ENCODE results near the gene CTTNBP2. TPM values are rescaled to one million over a fixed set of nuclear protein-coding genes. Genes with fewer than 3 reads are reported as not detected.
A peak's percentile ranks its signal among the peaks of the same experiment; 100 is the strongest.

Gene CTTNBP2
- total and polyA plus RNA-seq, 10 of the 15 experiments (the other 5 are each of a cell fraction or from before 2014, with no cell fraction given): 0.04 to 0.43 TPM; not detected in 8

GRCh38 chr7:117780832-117781231 lies 92.4 kb downstream of the CTTNBP2 start (continued):
- TF ChIP-seq ZBED1 (IDR thresholded peaks at IDR 0.05; ENCODE audit: borderline replicate concordance) (no peak), TBL1XR1 (IDR thresholded peaks at IDR 0.05; ENCODE audit: low read depth, low read length) (peak; percentile 53; the same call in 1 of the 2 replicates), NFYB (IDR thresholded peaks at IDR 0.05; ENCODE audit: insufficient read depth, low read depth, low read length) (no peak), ZNF207 (IDR thresholded peaks at IDR 0.05; ENCODE audit: borderline replicate concordance) (no peak), CBX5 (IDR thresholded peaks at IDR 0.05; ENCODE audit: low read depth) (peak; percentile 58; the same call in 1 of the 2 replicates), HCFC1 (IDR thresholded peaks at IDR 0.05; ENCODE audit: low read length) (no peak), YBX1 (IDR thresholded peaks at IDR 0.05) (no peak), ZNF622 (IDR thresholded peaks at IDR 0.05) (no peak), SREBF2 (IDR thresholded peaks at IDR 0.05; ENCODE audit: low read length) (no peak), NR2C1 (IDR thresholded peaks at IDR 0.05) (no peak), KLF5 (IDR thresholded peaks at IDR 0.05; ENCODE audit: partially characterized antibody) (no peak), IKZF2 (IDR thresholded peaks at IDR 0.05) (peak; percentile 69 to 71; a peak in 3 of 4 replicates), EGR1 (IDR thresholded peaks at IDR 0.05; ENCODE audit: borderline replicate concordance in 1 of 2, low read depth in 2 of 2, low read length in 2 of 2) (no peak), MXI1 (IDR thresholded peaks at IDR 0.05; ENCODE audit: low read depth, low read length) (peak; percentile 79; the same call in 1 of the 2 replicates), IRF4 (IDR thresholded peaks at IDR 0.05; ENCODE audit: low read depth, low read length) (peak; percentile 83; the same call in 1 of the 2 replicates), ESRRA (IDR thresholded peaks at IDR 0.05; ENCODE audit: low read length) (no peak), SUPT20H (IDR thresholded peaks at IDR 0.05; ENCODE audit: borderline replicate concordance, control insufficient read depth, low read depth, low read length) (no peak), NR2F1 (conservative IDR thresholded peaks at IDR 0.05) (no peak), BACH1 (IDR thresholded peaks at IDR 0.05; ENCODE audit: borderline replicate concordance) (peak; percentile 53; the same call in 1 of the 2 replicates), HDAC6 (IDR thresholded peaks at IDR 0.05; ENCODE audit: unreplicated experiment) (no peak), SP1 (IDR thresholded peaks at IDR 0.05; ENCODE audit: low read depth, low read length) (no peak), SMAD5 (IDR thresholded peaks at IDR 0.05; ENCODE audit: low read depth) (no peak), TCF7 (IDR thresholded peaks at IDR 0.05; ENCODE audit: borderline replicate concordance) (no peak), DPF2 (IDR thresholded peaks at IDR 0.05) (peak; percentile 75)
- TF ChIP-seq, protein P1, sequence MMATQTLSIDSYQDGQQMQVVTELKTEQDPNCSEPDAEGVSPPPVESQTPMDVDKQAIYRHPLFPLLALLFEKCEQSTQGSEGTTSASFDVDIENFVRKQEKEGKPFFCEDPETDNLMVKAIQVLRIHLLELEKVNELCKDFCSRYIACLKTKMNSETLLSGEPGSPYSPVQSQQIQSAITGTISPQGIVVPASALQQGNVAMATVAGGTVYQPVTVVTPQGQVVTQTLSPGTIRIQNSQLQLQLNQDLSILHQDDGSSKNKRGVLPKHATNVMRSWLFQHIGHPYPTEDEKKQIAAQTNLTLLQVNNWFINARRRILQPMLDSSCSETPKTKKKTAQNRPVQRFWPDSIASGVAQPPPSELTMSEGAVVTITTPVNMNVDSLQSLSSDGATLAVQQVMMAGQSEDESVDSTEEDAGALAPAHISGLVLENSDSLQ (IDR thresholded peaks at IDR 0.05): no peak
- TF ChIP-seq, protein P2, sequence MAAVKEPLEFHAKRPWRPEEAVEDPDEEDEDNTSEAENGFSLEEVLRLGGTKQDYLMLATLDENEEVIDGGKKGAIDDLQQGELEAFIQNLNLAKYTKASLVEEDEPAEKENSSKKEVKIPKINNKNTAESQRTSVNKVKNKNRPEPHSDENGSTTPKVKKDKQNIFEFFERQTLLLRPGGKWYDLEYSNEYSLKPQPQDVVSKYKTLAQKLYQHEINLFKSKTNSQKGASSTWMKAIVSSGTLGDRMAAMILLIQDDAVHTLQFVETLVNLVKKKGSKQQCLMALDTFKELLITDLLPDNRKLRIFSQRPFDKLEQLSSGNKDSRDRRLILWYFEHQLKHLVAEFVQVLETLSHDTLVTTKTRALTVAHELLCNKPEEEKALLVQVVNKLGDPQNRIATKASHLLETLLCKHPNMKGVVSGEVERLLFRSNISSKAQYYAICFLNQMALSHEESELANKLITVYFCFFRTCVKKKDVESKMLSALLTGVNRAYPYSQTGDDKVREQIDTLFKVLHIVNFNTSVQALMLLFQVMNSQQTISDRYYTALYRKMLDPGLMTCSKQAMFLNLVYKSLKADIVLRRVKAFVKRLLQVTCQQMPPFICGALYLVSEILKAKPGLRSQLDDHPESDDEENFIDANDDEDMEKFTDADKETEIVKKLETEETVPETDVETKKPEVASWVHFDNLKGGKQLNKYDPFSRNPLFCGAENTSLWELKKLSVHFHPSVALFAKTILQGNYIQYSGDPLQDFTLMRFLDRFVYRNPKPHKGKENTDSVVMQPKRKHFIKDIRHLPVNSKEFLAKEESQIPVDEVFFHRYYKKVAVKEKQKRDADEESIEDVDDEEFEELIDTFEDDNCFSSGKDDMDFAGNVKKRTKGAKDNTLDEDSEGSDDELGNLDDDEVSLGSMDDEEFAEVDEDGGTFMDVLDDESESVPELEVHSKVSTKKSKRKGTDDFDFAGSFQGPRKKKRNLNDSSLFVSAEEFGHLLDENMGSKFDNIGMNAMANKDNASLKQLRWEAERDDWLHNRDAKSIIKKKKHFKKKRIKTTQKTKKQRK (IDR thresholded peaks at IDR 0.05; ENCODE audit: low read depth, low read length): no peak
- TF ChIP-seq, protein P3, sequence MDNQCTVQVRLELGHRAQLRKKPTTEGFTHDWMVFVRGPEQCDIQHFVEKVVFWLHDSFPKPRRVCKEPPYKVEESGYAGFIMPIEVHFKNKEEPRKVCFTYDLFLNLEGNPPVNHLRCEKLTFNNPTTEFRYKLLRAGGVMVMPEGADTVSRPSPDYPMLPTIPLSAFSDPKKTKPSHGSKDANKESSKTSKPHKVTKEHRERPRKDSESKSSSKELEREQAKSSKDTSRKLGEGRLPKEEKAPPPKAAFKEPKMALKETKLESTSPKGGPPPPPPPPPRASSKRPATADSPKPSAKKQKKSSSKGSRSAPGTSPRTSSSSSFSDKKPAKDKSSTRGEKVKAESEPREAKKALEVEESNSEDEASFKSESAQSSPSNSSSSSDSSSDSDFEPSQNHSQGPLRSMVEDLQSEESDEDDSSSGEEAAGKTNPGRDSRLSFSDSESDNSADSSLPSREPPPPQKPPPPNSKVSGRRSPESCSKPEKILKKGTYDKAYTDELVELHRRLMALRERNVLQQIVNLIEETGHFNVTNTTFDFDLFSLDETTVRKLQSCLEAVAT (IDR thresholded peaks at IDR 0.05): no peak
- TF ChIP-seq, protein P4, sequence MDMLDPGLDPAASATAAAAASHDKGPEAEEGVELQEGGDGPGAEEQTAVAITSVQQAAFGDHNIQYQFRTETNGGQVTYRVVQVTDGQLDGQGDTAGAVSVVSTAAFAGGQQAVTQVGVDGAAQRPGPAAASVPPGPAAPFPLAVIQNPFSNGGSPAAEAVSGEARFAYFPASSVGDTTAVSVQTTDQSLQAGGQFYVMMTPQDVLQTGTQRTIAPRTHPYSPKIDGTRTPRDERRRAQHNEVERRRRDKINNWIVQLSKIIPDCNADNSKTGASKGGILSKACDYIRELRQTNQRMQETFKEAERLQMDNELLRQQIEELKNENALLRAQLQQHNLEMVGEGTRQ (IDR thresholded peaks at IDR 0.05; ENCODE audit: borderline replicate concordance, low read depth, low read length): no peak; the same call in 1 of the 2 replicates
